Parathyroid adenoma (tissue), 2 donors: Measurements from ENCODE around the gene SLC22A3.
"Not testable (repeated sequence)": the region's sequence is repeated elsewhere in the genome, so short reads cannot be mapped to it uniquely, and the experiment has no call there.

ENCODE experiments used
- H2AFZ ChIP-seq: fragments of 300-600 bp; sonication (generic); one replicate; pipeline ENCODE4 v1.7.0; 2017; ENCODE audit warnings: antibody characterized with exemption, mild to moderate bottlenecking
- H3K27ac ChIP-seq: fragments of 300-600 bp; sonication (generic); one replicate; pipeline ENCODE4 v1.7.0; 2017
- H3K27me3 ChIP-seq: fragments of 300-600 bp; sonication (generic); one replicate; pipeline ENCODE4 v1.7.0; 2017; ENCODE audit warnings: low read length; ENCODE audit not compliant: control insufficient read depth, insufficient read depth
- H3K36me3 ChIP-seq: fragments of 300-600 bp; sonication (generic); one replicate; pipeline ENCODE4 v1.7.0; 2017; ENCODE audit warnings: low read length; ENCODE audit not compliant: control insufficient read depth, insufficient read depth
- H3K4me1 ChIP-seq: fragments of 300-600 bp; sonication (generic); one replicate; pipeline ENCODE4 v1.7.0; 2017; ENCODE audit warnings: control low read depth
- H3K4me2 ChIP-seq: fragments of 300-600 bp; sonication (generic); one replicate; pipeline ENCODE4 v1.7.0; 2017; ENCODE audit warnings: low read length
- H3K4me3 ChIP-seq: fragments of 300-600 bp; sonication (generic); one replicate; pipeline ENCODE4 v1.7.0; 2017; ENCODE audit warnings: low read depth, low read length
- H3K79me2 ChIP-seq: fragments of 300-600 bp; sonication (generic); one replicate; pipeline ENCODE4 v1.7.0; 2017; ENCODE audit warnings: control low read depth
- H3K9ac ChIP-seq: fragments of 300-600 bp; sonication (generic); one replicate; pipeline ENCODE4 v1.7.0; 2017; ENCODE audit warnings: mild to moderate bottlenecking
- H3K9me3 ChIP-seq: fragments of 300-600 bp; sonication (generic); one replicate; pipeline ENCODE4 v1.7.0; 2017; ENCODE audit warnings: low read length; ENCODE audit not compliant: control insufficient read depth
- TF ChIP-seq, protein P1 (sequence below): fragments of 300-600 bp; sonication (generic); IDR thresholded peaks from one replicate; pipeline ENCODE4 v1.7.0; 2017; ENCODE audit warnings: antibody characterized with exemption, mild to moderate bottlenecking
- donor health status: primary hyperparathyroidism.

Gene SLC22A3

DNA sequence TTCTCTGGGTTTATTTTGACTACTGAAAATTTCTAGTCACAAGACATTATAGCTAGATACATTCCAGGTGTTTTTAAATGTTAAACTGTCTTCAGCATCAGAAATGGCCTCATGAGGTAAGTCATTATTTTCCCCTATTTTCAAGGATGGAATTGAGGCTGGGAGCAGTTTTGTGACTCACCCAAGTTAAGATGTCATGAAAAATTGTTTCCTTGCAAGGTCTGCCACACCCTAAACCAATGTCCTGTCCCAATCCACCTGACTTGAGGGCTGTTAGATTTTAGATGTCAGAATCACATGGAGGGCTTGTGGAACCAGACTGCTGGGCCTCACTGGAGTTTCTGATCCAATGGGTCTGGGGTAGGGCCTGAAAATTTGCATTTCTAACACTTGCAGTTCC is 16.9 kb downstream of the SLC22A3 start:
- H3K79me2 ChIP-seq = no peaks in the 10 kb centered on the region
- TF ChIP-seq, protein P1, sequence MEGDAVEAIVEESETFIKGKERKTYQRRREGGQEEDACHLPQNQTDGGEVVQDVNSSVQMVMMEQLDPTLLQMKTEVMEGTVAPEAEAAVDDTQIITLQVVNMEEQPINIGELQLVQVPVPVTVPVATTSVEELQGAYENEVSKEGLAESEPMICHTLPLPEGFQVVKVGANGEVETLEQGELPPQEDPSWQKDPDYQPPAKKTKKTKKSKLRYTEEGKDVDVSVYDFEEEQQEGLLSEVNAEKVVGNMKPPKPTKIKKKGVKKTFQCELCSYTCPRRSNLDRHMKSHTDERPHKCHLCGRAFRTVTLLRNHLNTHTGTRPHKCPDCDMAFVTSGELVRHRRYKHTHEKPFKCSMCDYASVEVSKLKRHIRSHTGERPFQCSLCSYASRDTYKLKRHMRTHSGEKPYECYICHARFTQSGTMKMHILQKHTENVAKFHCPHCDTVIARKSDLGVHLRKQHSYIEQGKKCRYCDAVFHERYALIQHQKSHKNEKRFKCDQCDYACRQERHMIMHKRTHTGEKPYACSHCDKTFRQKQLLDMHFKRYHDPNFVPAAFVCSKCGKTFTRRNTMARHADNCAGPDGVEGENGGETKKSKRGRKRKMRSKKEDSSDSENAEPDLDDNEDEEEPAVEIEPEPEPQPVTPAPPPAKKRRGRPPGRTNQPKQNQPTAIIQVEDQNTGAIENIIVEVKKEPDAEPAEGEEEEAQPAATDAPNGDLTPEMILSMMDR = no peak
- H3K27ac ChIP-seq = no peak overlapping the region
- H3K9ac ChIP-seq = no peak overlapping the region
- H3K9me3 ChIP-seq = no peaks in the 10 kb centered on the region
- no peak overlapping the region for H3K4me2 ChIP-seq
- H3K4me1 ChIP-seq = no peaks in the 10 kb centered on the region
- no peaks in the 10 kb centered on the region for H3K36me3 ChIP-seq
- no peaks in the 10 kb centered on the region for H3K27me3 ChIP-seq
- H3K4me3 ChIP-seq = no peak overlapping the region
- H2AFZ ChIP-seq = no peak overlapping the region

- H3K27me3 ChIP-seq = no peaks in the 10 kb centered on the region
- H3K4me3 ChIP-seq = no peak overlapping the region
- H3K27ac ChIP-seq = no peak overlapping the region
- no peaks in the 10 kb centered on the region for H3K4me1 ChIP-seq
- no peak overlapping the region for H3K9ac ChIP-seq
- H3K36me3 ChIP-seq = no peaks in the 10 kb centered on the region
- H2AFZ ChIP-seq = no peak overlapping the region
- no peaks in the 10 kb centered on the region for H3K9me3 ChIP-seq
- H3K4me2 ChIP-seq = no peak overlapping the region
- H3K79me2 ChIP-seq = no peaks in the 10 kb centered on the region
- TF ChIP-seq, protein P1 = no peak
Observed at GRCh38 chr6:160367798-160368547, 19.8 kb downstream of the SLC22A3 start.

DNA sequence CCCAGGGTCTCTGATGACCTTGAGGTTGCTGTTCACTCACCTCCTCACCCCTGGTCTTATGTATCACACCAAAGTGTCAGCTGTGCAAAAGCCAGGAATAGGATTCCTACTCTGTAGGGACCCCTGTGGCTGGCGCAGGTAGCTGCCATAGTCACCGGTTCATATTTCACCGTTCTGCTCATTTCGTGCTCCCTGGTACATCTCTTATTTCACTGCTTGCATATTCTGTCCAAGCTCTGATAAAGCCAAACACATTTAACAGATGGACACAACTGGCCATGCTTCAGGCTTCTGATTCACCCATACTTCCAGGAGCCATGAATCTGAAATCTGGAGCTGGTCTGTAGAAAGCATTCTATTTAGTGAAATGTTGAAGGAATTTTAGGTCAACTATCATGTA is 20.5 kb downstream of the SLC22A3 start:
- Histone ChIP-seq H3K9me3 (no peaks in the 10 kb centered on the region), H3K4me2 (no peak overlapping the region), H3K4me3 (no peak overlapping the region), H3K36me3 (no peaks in the 10 kb centered on the region), H3K27me3 (no peaks in the 10 kb centered on the region), H3K9ac (no peak overlapping the region), H2AFZ (no peak overlapping the region), H3K27ac (no peak overlapping the region), H3K79me2 (no peaks in the 10 kb centered on the region), H3K4me1 (no peaks in the 10 kb centered on the region)
- TF ChIP-seq, protein P1 = no peak

DNA sequence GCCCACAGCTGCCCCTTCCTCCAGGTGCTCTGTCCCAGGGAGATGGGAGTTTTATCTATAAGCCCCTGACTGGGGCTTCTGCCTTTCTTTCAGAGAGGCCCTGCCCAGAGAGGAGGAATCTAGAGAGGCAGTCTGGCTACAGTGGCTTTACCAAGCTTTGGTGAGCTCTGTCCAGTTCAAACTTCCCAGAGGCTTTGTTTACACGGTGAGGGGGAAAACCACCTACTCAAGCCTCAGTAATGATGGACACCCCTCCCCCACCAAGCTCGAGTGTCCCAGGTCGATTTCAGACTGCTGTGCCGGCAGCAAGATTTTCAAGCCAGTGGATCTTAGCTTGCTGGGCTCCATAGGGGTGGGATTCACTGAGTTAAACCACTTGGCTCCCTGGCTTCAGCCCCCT is 25.4 kb downstream of the SLC22A3 start:
- H3K79me2 ChIP-seq, H2AFZ ChIP-seq, H3K4me1 ChIP-seq, H3K4me2 ChIP-seq, H3K9ac ChIP-seq, H3K9me3 ChIP-seq, H3K36me3 ChIP-seq, H3K4me3 ChIP-seq, H3K27ac ChIP-seq, H3K27me3 ChIP-seq: not testable (repeated sequence)

GRCh38 chr6:160374836-160375560 is 26.8 kb downstream of the SLC22A3 start:
- TF ChIP-seq, protein P1 = no peak
- Histone ChIP-seq H3K79me2 (no peaks in the 10 kb centered on the region), H2AFZ (no peak overlapping the region), H3K36me3 (no peaks in the 10 kb centered on the region), H3K4me2 (no peak overlapping the region), H3K4me3 (no peak overlapping the region), H3K9ac (no peak overlapping the region), H3K27me3 (no peaks in the 10 kb centered on the region), H3K9me3 (no peaks in the 10 kb centered on the region), H3K27ac (no peak overlapping the region), H3K4me1 (no peaks in the 10 kb centered on the region)
